CD4-positive, alpha-beta T cell treated with Interleukin-4 for 1 hour (primary cell): Measurements from ENCODE around the gene HMG20B.

Experiments
- DNase-seq, 2 donors: peaks; one replicate each; pipeline ENCODE4 v3.0.0-alpha.2; 2020 to 2022

The HMG20B gene

DNA sequence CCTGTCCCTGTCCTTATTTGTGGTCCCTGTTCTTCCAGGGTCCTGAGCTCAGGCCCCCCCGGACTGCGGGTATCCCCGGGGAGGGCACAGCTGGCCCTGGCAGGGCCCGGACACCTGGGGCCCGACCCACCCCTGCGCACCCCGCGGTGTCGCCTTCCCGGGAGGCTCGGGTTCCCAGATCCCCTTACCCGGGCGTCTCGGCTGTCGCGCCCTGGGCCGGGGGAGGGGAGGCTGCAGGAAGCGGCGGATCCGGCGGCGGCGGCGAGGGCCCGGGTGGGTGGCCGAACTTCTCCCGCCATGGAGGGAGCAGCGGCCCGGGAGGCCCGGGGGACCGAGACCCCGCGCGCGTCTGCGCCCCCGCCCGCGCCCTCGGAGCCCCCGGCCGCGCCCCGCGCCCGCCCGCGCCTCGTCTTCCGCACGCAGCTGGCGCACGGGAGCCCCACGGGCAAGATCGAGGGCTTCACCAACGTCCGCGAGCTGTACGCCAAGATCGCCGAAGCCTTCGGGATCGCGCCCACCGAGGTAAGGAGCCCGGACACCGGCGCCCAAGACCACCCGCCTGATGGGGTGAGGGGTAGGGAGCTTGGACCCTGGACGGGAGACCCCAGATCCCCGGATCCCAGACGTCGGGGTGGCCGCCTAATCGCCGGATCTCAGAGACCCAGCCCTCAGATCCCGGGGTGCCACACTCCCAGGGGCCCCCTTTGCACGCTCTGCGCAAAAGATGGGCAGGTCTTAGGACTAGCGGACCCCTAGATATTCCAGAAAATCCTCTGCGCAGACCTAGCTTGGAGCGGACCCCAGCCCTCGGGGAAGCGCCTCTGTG lies 12.8 kb downstream of the HMG20B start, which contains the start of gene GIPC3:
TSS of gene GIPC3 (plus strand) at position 178 of the 826 bp plus-strand sequence. CDS start at position 298, 120 bp downstream.
- no peak for DNase-seq

- peak; percentile 32 to 34 for DNase-seq
These were observed 13.4 kb downstream of the HMG20B start for GRCh38 chr19:3586127-3586626.

- DNase-seq: no peak
These were observed 14.1 kb downstream of the HMG20B start for GRCh38 chr19:3586707-3587346.

GRCh38 chr19:3589439-3589838 lies 16.7 kb downstream of the HMG20B start:
- no peak for DNase-seq

GRCh38 chr19:3589949-3590348 lies 17.2 kb downstream of the HMG20B start:
- no peak for DNase-seq

GRCh38 chr19:3590991-3591659 lies 18.4 kb downstream of the HMG20B start:
- DNase-seq: no peak

DNA sequence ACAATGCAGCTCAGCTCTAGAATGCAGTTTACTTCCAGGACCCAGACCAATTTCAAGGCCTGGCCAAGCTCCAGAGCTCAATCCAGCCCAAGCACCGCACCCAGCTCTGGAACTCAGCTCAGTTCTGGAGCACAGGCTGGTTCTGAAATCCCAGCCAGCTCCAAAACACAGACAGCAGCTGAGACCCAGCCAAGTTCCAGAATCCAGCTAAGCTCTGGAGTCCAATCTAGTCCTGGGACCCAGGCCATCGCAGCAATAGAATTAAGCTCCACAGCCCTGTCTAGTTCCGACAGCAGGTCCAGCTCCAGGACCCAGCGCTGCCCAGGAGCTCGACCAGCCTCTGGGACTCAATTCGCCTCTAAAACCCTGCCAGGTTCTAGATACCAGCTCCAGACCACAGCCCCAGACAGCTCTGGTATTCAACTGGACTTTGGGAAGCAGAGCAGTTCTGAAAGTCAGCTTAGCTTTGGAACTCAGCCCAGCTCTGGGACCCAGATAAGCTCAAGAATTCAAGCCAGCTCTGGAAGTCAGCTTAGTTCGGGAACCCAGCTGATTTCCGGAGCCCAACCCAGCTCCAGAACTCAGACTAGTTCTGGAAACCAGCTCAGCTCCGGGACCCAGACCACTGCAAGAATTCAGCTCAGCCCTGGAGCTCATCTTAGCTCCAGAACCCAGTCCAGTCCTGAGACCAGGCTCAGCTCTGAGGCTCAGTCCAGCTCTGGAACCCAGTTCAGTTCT lies 19.3 kb downstream of the HMG20B start:
- no peak for DNase-seq

DNA sequence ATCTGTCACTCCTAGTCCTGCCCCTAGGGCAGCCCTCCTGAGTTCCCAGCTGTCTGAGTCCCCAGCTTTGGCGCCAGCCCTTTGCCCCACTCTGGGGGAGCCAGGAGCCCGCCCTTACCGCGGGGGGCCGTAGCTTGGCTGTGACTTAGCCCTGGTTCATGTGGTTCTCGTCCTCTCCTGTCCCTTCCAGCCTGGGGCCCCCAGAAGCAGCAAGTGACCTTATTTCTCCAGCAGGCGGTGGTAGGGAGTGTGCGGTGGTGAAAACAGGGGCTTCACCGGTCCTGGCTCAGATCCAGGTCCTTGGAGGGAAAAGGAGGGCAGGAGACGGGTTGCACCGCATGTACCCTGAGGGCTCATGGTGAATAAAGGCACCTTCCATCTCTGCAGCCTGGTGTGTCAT lies 20.4 kb downstream of the HMG20B start:
- DNase-seq: no peak

DNA sequence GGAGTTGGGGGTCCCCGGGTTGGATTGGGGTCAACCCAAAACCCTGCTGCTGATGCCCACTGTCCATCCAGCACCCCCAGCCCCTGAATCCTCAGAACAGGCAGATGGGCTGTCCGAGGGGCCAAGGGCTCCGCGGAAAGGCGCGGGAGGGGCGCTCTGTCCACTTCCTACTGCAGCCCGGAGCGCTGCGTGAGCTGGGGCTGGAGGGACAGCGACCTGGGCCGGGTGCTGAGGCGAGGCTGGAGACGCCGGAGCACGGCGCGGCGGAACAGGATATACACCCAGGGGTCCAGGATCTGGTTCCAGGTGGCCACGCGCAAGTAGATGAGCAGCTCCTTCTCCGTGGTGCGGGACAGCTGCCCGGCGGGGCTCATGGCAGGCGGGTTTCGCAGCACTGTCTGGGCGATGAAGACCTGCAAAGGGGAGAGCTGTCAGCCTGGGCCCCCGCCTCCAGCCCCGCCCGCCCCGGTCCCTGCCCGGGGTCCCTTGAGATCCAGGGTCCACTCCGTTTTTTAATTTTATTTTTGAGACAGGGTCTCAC lies 22.8 kb downstream of the HMG20B start:
- no peak for DNase-seq

DNA sequence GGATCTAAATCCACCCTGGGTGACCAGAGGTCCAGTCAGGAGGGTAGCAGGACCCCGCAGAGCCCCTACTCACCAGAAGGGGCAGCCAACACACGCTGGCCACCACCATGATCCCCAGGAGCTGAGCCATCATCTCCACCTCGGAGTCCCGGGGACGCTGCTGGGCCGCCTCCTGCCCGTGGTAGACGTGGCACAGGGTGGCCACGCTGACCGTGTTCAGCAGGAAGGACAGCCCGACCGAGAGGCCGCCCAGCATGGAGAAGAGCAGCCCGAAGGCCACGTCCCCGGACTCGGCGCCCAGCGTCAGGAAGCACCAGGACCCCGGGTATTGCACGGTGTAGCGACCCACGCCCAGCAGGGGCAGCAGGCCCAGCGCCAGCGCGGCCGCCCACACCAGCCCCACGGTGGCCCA lies 27.0 kb downstream of the HMG20B start:
- DNase-seq: no peak

DNA sequence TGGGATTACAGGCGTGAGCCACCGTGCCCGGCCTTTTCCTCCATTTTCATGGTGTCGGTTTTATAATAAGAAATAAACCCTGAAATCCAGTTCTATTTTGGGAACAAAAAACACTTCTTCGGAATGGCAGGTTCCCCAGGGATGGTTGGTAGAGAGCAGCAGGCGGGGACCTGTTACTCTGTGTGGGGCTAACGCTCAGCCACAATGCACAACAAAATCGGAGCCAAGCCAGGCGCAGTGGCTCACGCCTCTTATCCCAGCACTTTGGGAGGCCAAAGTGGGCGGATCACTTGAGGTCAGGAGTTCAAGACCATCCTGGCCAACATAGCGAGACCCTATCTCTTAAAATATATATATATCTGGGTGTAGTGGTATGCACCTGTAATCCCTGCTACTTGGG lies 28.3 kb downstream of the HMG20B start:
- no peak for DNase-seq

- DNase-seq: no peak
These were observed 30.5 kb downstream of the HMG20B start for GRCh38 chr19:3603121-3603811.

- no peak for DNase-seq
These were observed 31.7 kb downstream of the HMG20B start for GRCh38 chr19:3604227-3604986.

- peak; percentile 30 to 33 for DNase-seq
These were observed 32.2 kb downstream of the HMG20B start for GRCh38 chr19:3604987-3605343.

GRCh38 chr19:3605361-3605760 lies 32.6 kb downstream of the HMG20B start:
- no peak for DNase-seq

GRCh38 chr19:3605770-3606169 lies 33.0 kb downstream of the HMG20B start:
- DNase-seq: no peak

GRCh38 chr19:3606174-3606689 lies 33.5 kb downstream of the HMG20B start:
- DNase-seq: peak; percentile 19 to 30

DNA sequence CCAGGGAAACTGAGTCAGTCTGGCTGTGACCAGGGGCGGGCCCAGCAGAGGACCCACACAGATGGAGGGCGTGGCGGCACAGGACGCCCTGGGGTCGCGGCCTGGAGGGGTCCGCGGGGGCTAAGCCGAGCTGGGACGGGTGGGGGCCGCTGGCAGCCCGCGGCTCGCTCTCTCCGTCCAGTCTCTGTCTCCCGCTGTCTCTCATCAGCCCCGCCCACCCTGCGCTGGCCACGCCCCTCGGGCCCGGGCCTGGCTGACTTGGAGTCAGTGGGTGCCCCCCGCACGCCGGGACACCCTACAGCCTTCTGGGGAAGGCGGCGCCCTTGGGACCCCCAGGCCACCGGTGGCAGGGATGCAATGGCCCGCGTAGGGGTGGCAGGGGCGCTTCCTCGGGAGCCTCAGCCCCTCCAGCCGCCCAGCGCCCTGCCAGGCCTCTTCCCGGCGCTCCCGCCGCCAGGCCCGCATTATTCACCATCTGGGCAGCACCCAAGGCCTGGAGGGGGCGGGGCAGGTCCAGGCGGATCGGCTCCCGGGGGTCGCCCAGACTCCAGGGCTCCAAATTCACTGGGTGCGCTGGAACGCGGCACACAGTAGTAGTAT lies 34.0 kb downstream of the HMG20B start, which contains the start of gene TBXA2R:
TSS of gene TBXA2R (minus strand) at position 186 of the 600 bp plus-strand sequence. CDS start 6,241 bp downstream, outside the sequence.
- peak; percentile 45 to 63 for DNase-seq

GRCh38 chr19:3607303-3608078 lies 34.7 kb downstream of the HMG20B start:
- DNase-seq: no peak
